Epithelial cell of esophagus (primary cell): ENCODE results near the gene KLF16.
"Not testable (repeated sequence)": the region's sequence is repeated elsewhere in the genome, so short reads cannot be mapped to it uniquely, and the experiment has no call there.

Experiments
- DNase-seq: peaks from one replicate; pipeline ENCODE4 v3.0.0; 2010; ENCODE audit warnings: low read depth
- H3K4me3 ChIP-seq: 2 replicates; pipeline ENCODE4 v1.5.1; 2011; ENCODE audit warnings: mild to moderate bottlenecking, low read length, control low read depth
- TF ChIP-seq, protein P1 (sequence below): IDR thresholded peaks from 2 replicates; pipeline ENCODE4 v1.5.1; 2011; ENCODE audit warnings: low read depth, mild to moderate bottlenecking, low read length, control low read depth, inconsistent platforms; ENCODE audit not compliant: insufficient read depth; ENCODE audit errors: missing control alignments

The KLF16 gene

DNA sequence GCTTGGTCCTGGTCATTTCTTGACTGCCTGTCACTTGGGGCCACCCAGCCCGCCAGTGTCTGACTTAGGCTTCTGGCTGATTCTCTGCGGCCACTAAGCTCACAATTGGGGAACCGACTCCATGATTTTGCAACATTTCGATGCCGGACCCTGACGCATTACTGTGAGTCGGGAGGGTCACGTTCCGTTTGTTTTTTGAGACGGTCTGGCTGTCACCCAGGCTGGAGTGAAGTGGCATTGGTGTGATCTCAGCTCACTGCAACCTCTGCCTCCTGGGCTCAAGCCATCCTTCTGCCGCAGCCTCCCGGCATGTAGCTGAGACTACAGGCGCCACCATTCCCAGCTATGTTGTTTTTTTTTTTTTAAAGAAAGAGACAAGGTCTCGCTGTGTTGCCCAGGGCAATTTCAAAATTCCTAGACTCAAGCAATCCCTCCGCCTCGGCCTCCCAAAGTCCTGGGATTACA lies 38.6 kb upstream of the KLF16 start:
- TF ChIP-seq, protein P1, sequence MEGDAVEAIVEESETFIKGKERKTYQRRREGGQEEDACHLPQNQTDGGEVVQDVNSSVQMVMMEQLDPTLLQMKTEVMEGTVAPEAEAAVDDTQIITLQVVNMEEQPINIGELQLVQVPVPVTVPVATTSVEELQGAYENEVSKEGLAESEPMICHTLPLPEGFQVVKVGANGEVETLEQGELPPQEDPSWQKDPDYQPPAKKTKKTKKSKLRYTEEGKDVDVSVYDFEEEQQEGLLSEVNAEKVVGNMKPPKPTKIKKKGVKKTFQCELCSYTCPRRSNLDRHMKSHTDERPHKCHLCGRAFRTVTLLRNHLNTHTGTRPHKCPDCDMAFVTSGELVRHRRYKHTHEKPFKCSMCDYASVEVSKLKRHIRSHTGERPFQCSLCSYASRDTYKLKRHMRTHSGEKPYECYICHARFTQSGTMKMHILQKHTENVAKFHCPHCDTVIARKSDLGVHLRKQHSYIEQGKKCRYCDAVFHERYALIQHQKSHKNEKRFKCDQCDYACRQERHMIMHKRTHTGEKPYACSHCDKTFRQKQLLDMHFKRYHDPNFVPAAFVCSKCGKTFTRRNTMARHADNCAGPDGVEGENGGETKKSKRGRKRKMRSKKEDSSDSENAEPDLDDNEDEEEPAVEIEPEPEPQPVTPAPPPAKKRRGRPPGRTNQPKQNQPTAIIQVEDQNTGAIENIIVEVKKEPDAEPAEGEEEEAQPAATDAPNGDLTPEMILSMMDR = no peak
- H3K4me3 ChIP-seq = no peak overlapping the region
- no peak for DNase-seq

DNA sequence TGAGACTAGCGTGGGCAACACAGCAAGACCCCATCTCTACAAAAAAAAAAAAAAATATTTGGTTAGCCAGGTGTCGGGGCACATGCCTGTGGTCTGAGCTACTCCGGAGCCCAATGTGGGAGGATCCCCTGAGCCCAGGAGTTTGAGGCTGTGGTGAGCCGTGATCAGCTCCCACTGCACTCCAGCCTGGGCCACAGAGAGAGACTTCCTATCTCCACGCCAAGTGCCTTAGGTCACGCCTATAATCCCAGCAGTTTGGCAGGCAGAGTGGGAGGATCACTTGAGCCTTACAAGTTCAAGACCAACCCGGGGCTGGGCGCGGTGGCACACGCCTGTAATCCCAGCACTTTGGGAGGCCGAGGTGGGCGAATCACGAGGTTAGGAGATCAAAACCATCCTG lies 33.1 kb upstream of the KLF16 start:
- DNase-seq = no peak
- no peak overlapping the region for H3K4me3 ChIP-seq
- TF ChIP-seq, protein P1 = no peak

DNA sequence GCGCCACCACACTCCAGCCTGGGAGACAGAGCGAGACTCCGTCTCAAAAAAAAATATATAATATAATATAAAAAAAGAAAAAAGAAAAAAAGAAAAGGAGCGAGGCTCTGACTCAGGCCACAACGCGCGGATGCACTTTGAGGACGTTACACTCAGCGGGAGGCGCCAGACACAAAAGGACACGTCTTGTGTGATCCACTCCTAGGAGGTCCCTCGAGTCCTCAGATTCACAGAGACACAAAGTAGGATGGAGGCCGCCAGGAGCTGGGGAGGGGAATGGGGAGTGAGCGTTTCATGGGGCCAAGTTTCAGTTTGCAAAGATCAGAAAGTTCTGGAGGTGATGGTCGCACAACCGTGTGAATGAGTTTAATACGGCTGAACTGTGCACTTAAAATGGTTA lies 30.4 kb upstream of the KLF16 start:
- H3K4me3 ChIP-seq = no peak overlapping the region
- no peak for DNase-seq
- TF ChIP-seq, protein P1 = no peak

DNA sequence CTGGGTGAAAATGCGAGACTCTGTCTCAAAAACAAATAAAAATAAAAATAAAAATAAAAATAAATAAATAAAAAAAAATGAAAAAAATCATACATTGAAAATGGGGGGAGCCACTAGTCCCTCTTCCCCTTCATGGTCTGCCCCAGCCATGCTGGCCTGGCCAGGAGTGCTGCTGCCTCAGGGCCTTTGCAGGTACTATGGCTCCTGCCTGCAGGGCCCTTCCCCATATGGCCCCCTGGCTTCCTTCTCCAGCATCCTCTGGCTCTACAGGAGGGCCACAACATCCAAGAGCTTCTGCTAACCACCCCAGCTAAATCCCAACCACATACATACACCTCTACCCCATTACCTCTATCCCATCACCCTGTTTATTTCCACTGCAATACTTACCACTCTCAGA lies 26.5 kb upstream of the KLF16 start:
- TF ChIP-seq, protein P1 = no peak
- DNase-seq = no peak
- H3K4me3 ChIP-seq = no peak overlapping the region

GRCh38 chr19:1888385-1888784 lies 25.0 kb upstream of the KLF16 start:
- TF ChIP-seq, protein P1 = no peak
- DNase-seq = no peak
- no peak overlapping the region for H3K4me3 ChIP-seq

GRCh38 chr19:1886360-1886759 lies 23.0 kb upstream of the KLF16 start:
- DNase-seq, H3K4me3 ChIP-seq: not testable (repeated sequence)

DNA sequence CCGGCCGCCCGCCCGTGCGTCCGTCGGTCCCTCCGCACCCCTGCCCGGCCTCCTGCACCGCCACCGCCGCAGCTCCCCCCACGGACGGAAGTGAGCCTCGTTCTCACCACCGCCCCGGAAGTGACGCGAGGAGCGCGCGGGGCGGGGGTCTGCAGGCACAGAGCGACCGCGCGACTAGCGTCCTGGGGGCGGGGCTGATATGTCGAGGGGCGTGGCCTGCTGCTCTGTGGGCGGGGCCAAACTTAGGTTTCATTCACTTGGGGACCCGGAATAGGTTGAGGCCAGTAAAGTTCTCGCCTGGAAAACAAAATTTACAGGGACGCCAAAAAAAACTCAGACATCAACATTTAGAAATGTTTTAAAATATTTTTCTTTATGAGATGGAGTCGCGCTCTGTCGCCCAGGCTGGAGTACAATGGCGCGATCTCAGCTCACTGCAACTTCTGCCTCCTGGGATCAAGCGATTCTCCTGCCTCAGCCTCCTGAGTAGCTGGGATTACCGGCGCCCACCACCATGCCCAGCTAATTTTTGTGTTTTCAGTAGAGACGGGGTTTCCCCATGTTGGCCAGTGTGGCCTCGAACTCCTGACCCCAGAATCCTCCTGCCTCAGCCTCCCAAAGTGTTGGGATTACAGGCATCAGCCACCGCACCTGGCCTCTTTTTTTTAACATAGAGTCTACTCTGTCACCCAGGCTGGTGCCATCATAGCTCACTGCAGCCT lies 22.2 kb upstream of the KLF16 start, which contains the start of gene ABHD17A:
ABHD17A (minus strand) TSS at position 99 of the 722 bp plus-strand sequence. CDS start 3,930 bp downstream, outside the sequence.
- H3K4me3 ChIP-seq = peak within 1 kb of the TSS; percentile 76
- DNase-seq = peak; percentile 94

DNA sequence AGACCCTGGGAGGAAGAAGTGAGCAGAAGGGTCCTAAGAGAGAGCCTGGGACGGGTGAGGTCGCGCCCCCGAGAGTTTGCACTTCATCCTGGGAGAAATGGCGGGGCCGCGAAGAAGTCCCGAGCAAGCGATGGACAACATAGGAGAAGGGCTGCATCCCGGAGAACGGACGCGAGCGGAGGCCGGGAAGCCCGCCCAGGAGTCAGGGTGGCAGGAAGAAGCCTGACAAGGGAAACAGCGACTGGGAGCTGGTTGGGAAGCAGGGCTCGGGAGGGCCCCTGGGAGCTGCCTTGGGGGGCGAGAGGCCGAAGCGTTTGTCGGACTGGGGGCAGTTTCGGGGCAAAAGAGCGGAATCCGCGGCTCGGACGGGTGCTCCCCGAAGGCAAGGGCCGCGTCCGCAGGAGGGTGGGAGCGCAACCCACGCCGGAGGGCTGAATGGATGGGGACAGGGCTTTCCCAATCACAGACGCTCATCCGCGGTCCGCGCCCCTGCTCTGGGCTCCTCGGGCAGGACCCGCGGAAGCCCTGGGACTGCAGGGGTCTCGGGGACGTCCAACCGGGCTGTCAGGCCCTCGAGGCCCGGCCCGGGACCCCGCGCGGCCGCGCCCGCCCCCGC lies 21.4 kb upstream of the KLF16 start:
- H3K4me3 ChIP-seq = peak overlapping the region; percentile 76
- TF ChIP-seq, protein P1 = no peak
- no peak for DNase-seq
